GM23338 (cell line): ENCODE measurements around the gene PCLO. TPM values are rescaled to one million over a fixed set of nuclear protein-coding genes. Genes with fewer than 3 reads are reported as not detected.

Source experiments
- ATAC-seq: fragments of 200-7000 bp; cut with Tn5 transposase; 3 replicates; pipeline ENCODE4 v1.9.1; 2020
- DNase-seq: peaks from one replicate; pipeline ENCODE4 v3.0.0-alpha.2; 2015; ENCODE audit warnings: low spot score
- H2AFZ ChIP-seq: fragments of 200-600 bp; sonication (generic); 2 replicates; pipeline ENCODE4 v1.8.0; 2016; ENCODE audit warnings: antibody characterized with exemption, mild to moderate bottlenecking, moderate library complexity
- H3F3A ChIP-seq: fragments of 200-600 bp; sonication (generic); replicated peaks from 2 replicates; pipeline ENCODE4 v1.8.0; 2017; ENCODE audit warnings: antibody characterized with exemption, mixed run types, low read depth
- H3K27ac ChIP-seq: fragments of 200-600 bp; sonication (generic); 2 replicates; pipeline ENCODE4 v1.6.1; 2016; ENCODE audit warnings: low read depth
- H3K27me3 ChIP-seq: fragments of 200-600 bp; sonication (generic); 2 replicates; pipeline ENCODE4 v1.8.0; 2016; ENCODE audit warnings: mild to moderate bottlenecking, mixed run types, moderate library complexity; ENCODE audit not compliant: insufficient read depth
- H3K36me3 ChIP-seq: fragments of 200-600 bp; sonication (generic); 2 replicates; pipeline ENCODE4 v1.8.0; 2016; ENCODE audit warnings: mild to moderate bottlenecking; ENCODE audit not compliant: insufficient read depth
- H3K4me1 ChIP-seq: fragments of 200-600 bp; sonication (generic); 2 replicates; pipeline ENCODE4 v1.8.0; 2016; ENCODE audit warnings: mild to moderate bottlenecking, moderate library complexity; ENCODE audit not compliant: insufficient read depth
- H3K4me2 ChIP-seq: fragments of 200-600 bp; sonication (generic); 2 replicates; pipeline ENCODE4 v1.7.1; 2017; ENCODE audit warnings: mixed run types
- H3K4me3 ChIP-seq: fragments of 200-600 bp; sonication (generic); 2 replicates; pipeline ENCODE4 v1.6.1; 2016; ENCODE audit warnings: mixed run types
- H3K79me2 ChIP-seq: fragments of 200-600 bp; sonication (generic); replicated peaks from 2 replicates; pipeline ENCODE4 v1.8.0; 2017; ENCODE audit warnings: mild to moderate bottlenecking; ENCODE audit not compliant: insufficient read depth
- H3K9me2 ChIP-seq: fragments of 200-600 bp; sonication (generic); 2 replicates; pipeline ENCODE4 v1.8.0; 2017; ENCODE audit not compliant: insufficient read depth
- H4K20me1 ChIP-seq: fragments of 200-600 bp; sonication (generic); replicated peaks from 2 replicates; pipeline ENCODE4 v1.8.0; 2017; ENCODE audit warnings: mild to moderate bottlenecking; ENCODE audit not compliant: insufficient read depth
- H3K27ac Mint-ChIP-seq: 2 replicates; pipeline ENCODE4 v1.8.0; 2020; ENCODE audit warnings: inconsistent platforms, mild to moderate bottlenecking, moderate library complexity, mixed read lengths
- H3K27me3 Mint-ChIP-seq: 3 replicates; pipeline ENCODE4 v1.8.0; 2022; ENCODE audit warnings: low read depth, mild to moderate bottlenecking, moderate library complexity, mixed read lengths, inconsistent platforms; ENCODE audit not compliant: insufficient read depth, poor library complexity
- H3K36me3 Mint-ChIP-seq: 3 replicates; pipeline ENCODE4 v1.8.0; 2021; ENCODE audit warnings: low read depth, mild to moderate bottlenecking, inconsistent platforms, moderate library complexity, mixed read lengths
- H3K4me1 Mint-ChIP-seq: 3 replicates; pipeline ENCODE4 v1.8.0; 2020; ENCODE audit warnings: mild to moderate bottlenecking, inconsistent platforms, mixed read lengths
- H3K4me3 Mint-ChIP-seq: 3 replicates; pipeline ENCODE4 v1.8.0; 2021; ENCODE audit warnings: moderate library complexity, mild to moderate bottlenecking, inconsistent platforms, mixed read lengths
- H3K9me3 Mint-ChIP-seq: 3 replicates; pipeline ENCODE4 v1.8.0; 2020; ENCODE audit warnings: moderate library complexity, mild to moderate bottlenecking, inconsistent platforms, mixed read lengths
- CTCF ChIP-seq, 2 experiments: fragments of 200-600 bp in 1 of 2; sonication (generic) in 1 of 2; conservative IDR thresholded peaks; 2 replicates each; pipeline versions ENCODE4 v1.5.1 to v1.6.1; 2016 to 2017; ENCODE audit warnings: antibody characterized with exemption in 2 of 2, low read depth in 2 of 2, mild to moderate bottlenecking in 2 of 2, moderate library complexity in 1 of 2
- EZH2 ChIP-seq: fragments of 200-600 bp; sonication (generic); IDR thresholded peaks from one replicate; pipeline ENCODE4 v1.8.0; 2017; ENCODE audit warnings: antibody characterized with exemption, mild to moderate bottlenecking, low read depth; ENCODE audit not compliant: unreplicated experiment
- JUNB ChIP-seq: IDR thresholded peaks from one replicate; pipeline ENCODE4 v1.6.1; 2016; ENCODE audit warnings: antibody characterized with exemption; ENCODE audit not compliant: unreplicated experiment
- NANOG ChIP-seq: IDR thresholded peaks from 2 replicates; pipeline ENCODE4 v1.6.1; 2016; ENCODE audit warnings: antibody characterized with exemption, borderline replicate concordance
- POLR2AphosphoS5 ChIP-seq: IDR thresholded peaks from 2 replicates; pipeline ENCODE4 v1.6.1; 2016; ENCODE audit warnings: antibody characterized with exemption, low read depth
- ZNF114 ChIP-seq: fragments of 250-450 bp; sonication (Bioruptor Pico); IDR thresholded peaks from 2 replicates; pipeline ENCODE4 v1.5.0; 2020; ENCODE audit warnings: mild to moderate bottlenecking, moderate library complexity
- ZNF331 ChIP-seq: fragments of 250-450 bp; sonication (Bioruptor Pico); IDR thresholded peaks from 2 replicates; pipeline ENCODE4 v1.5.0; 2020; ENCODE audit warnings: low read depth, mild to moderate bottlenecking, moderate library complexity
- ZNF462 ChIP-seq: fragments of 250-450 bp; sonication (Bioruptor Pico); IDR thresholded peaks from 2 replicates; pipeline ENCODE4 v1.5.0; 2020; ENCODE audit warnings: mild to moderate bottlenecking, moderate library complexity
- polyA plus RNA-seq: library from polyadenylated mRNA; unstranded; fragments of >200 nt; fragmentation: Nextera tagmentation; extraction: Ambion mirVana; gene quantifications from 2 replicates; pipeline ENCODE4 v1.2.1, GENCODE V29; 2016
- total RNA-seq: library from RNA; depleted of rRNA; stranded (reverse); fragments of >200 nt; shearing (Covaris generic); gene quantifications from 2 replicates; pipeline ENCODE4 v1.2.3, GENCODE V29; 2014

The PCLO gene
- total and polyA plus RNA-seq, 2 experiments from 2014 or later = 7.4 to 9.1 TPM

- TF ChIP-seq CTCF (conservative IDR thresholded peaks at IDR 0.05; ENCODE audit: low read depth in 2 of 2) (no peak), EZH2 (no peak), ZNF462 (CRISPR knock-in tag) (no peak)
These were observed 51.3 kb downstream of the PCLO start (continued) for GRCh38 chr7:83111391-83111790.

GRCh38 chr7:83109352-83109751 is 53.3 kb downstream of the PCLO start:
- Histone ChIP-seq H3K4me3 (no peak overlapping the region), H3F3A (no peaks in the 10 kb centered on the region), H3K4me1 (no peaks in the 10 kb centered on the region), H3K27me3 (no peaks in the 10 kb centered on the region), H3K36me3 (no peaks in the 10 kb centered on the region), H3K27ac (no peak overlapping the region), H2AFZ (no peak overlapping the region), H3K9me2 (no peaks in the 10 kb centered on the region), H3K4me2 (no peak overlapping the region), H3K79me2 (no peaks in the 10 kb centered on the region), H4K20me1 (no peaks in the 10 kb centered on the region)
- Mint-ChIP-seq H3K4me1 (peaks cover 13% of the 10 kb centered on the region; the same call in 2 of the 3 replicates), H3K36me3 (no peaks in the 10 kb centered on the region), H3K9me3 (no peaks in the 10 kb centered on the region), H3K27ac (no peak overlapping the region), H3K4me3 (no peak overlapping the region), H3K27me3 (no peaks in the 10 kb centered on the region)
- DNase-seq (no peak), ATAC-seq (no peak)
- TF ChIP-seq ZNF114 (no peak), POLR2AphosphoS5 (no peak), JUNB (no peak), NANOG (no peak), ZNF331 (CRISPR knock-in tag) (no peak), ZNF462 (CRISPR knock-in tag) (no peak)
